ENCODE measurements around the gene CHRNB2. TPM values are rescaled to one million over a fixed set of nuclear protein-coding genes. Genes with fewer than 3 reads are reported as not detected.

CHRNB2 gene
- total and polyA plus RNA-seq, 9 of the 15 experiments (the other 6 are each of a cell fraction or from before 2014, with no cell fraction given) = 0.01 TPM; not detected in 8

DNA sequence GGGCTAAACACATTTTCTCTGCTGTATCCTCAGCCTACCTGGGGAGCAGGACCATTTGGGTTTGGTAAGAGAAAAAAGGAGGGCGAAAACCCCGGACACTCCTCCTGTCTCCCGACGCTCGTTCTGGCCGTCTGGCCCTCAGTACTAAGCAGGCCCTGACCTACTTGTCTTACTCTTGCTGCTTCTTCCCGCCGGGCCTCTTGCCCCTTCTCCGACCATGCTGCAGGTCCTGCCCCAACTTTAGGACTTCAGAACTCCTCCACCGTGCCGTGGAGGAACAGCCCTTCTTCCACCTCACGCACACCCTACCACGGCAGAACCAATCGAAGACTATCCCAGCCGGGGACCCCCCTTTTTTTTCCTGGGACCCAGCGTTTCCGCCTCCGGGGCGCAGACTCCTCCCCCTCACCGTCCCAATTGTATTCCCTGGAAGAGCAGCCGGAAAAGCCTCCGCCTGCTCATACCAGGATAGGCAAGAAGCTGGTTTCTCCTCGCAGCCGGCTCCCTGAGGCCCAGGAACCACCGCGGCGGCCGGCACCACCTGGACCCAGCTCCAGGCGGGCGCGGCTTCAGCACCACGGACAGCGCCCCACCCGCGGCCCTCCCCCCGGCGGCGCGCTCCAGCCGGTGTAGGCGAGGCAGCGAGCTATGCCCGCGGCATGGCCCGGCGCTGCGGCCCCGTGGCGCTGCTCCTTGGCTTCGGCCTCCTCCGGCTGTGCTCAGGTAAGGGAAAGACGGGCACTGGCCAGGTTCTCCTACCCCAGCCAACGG is at the start of gene CHRNB2 (continued):
- TF ChIP-seq, protein P1, sequence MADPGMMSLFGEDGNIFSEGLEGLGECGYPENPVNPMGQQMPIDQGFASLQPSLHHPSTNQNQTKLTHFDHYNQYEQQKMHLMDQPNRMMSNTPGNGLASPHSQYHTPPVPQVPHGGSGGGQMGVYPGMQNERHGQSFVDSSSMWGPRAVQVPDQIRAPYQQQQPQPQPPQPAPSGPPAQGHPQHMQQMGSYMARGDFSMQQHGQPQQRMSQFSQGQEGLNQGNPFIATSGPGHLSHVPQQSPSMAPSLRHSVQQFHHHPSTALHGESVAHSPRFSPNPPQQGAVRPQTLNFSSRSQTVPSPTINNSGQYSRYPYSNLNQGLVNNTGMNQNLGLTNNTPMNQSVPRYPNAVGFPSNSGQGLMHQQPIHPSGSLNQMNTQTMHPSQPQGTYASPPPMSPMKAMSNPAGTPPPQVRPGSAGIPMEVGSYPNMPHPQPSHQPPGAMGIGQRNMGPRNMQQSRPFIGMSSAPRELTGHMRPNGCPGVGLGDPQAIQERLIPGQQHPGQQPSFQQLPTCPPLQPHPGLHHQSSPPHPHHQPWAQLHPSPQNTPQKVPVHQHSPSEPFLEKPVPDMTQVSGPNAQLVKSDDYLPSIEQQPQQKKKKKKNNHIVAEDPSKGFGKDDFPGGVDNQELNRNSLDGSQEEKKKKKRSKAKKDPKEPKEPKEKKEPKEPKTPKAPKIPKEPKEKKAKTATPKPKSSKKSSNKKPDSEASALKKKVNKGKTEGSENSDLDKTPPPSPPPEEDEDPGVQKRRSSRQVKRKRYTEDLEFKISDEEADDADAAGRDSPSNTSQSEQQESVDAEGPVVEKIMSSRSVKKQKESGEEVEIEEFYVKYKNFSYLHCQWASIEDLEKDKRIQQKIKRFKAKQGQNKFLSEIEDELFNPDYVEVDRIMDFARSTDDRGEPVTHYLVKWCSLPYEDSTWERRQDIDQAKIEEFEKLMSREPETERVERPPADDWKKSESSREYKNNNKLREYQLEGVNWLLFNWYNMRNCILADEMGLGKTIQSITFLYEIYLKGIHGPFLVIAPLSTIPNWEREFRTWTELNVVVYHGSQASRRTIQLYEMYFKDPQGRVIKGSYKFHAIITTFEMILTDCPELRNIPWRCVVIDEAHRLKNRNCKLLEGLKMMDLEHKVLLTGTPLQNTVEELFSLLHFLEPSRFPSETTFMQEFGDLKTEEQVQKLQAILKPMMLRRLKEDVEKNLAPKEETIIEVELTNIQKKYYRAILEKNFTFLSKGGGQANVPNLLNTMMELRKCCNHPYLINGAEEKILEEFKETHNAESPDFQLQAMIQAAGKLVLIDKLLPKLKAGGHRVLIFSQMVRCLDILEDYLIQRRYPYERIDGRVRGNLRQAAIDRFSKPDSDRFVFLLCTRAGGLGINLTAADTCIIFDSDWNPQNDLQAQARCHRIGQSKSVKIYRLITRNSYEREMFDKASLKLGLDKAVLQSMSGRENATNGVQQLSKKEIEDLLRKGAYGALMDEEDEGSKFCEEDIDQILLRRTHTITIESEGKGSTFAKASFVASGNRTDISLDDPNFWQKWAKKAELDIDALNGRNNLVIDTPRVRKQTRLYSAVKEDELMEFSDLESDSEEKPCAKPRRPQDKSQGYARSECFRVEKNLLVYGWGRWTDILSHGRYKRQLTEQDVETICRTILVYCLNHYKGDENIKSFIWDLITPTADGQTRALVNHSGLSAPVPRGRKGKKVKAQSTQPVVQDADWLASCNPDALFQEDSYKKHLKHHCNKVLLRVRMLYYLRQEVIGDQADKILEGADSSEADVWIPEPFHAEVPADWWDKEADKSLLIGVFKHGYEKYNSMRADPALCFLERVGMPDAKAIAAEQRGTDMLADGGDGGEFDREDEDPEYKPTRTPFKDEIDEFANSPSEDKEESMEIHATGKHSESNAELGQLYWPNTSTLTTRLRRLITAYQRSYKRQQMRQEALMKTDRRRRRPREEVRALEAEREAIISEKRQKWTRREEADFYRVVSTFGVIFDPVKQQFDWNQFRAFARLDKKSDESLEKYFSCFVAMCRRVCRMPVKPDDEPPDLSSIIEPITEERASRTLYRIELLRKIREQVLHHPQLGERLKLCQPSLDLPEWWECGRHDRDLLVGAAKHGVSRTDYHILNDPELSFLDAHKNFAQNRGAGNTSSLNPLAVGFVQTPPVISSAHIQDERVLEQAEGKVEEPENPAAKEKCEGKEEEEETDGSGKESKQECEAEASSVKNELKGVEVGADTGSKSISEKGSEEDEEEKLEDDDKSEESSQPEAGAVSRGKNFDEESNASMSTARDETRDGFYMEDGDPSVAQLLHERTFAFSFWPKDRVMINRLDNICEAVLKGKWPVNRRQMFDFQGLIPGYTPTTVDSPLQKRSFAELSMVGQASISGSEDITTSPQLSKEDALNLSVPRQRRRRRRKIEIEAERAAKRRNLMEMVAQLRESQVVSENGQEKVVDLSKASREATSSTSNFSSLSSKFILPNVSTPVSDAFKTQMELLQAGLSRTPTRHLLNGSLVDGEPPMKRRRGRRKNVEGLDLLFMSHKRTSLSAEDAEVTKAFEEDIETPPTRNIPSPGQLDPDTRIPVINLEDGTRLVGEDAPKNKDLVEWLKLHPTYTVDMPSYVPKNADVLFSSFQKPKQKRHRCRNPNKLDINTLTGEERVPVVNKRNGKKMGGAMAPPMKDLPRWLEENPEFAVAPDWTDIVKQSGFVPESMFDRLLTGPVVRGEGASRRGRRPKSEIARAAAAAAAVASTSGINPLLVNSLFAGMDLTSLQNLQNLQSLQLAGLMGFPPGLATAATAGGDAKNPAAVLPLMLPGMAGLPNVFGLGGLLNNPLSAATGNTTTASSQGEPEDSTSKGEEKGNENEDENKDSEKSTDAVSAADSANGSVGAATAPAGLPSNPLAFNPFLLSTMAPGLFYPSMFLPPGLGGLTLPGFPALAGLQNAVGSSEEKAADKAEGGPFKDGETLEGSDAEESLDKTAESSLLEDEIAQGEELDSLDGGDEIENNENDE (IDR thresholded peaks at IDR 0.05; ENCODE audit: low read depth, low read length) = no peak
- no peak for TF ChIP-seq MTA1 (IDR thresholded peaks at IDR 0.05; ENCODE audit: borderline replicate concordance)
- TF ChIP-seq, protein P2, sequence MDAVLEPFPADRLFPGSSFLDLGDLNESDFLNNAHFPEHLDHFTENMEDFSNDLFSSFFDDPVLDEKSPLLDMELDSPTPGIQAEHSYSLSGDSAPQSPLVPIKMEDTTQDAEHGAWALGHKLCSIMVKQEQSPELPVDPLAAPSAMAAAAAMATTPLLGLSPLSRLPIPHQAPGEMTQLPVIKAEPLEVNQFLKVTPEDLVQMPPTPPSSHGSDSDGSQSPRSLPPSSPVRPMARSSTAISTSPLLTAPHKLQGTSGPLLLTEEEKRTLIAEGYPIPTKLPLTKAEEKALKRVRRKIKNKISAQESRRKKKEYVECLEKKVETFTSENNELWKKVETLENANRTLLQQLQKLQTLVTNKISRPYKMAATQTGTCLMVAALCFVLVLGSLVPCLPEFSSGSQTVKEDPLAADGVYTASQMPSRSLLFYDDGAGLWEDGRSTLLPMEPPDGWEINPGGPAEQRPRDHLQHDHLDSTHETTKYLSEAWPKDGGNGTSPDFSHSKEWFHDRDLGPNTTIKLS (IDR thresholded peaks at IDR 0.05; ENCODE audit: borderline replicate concordance, low read depth) = no peak
- TF ChIP-seq EP400 (IDR thresholded peaks at IDR 0.05) = no peak
